ENCODE data around the gene ITGA2B. TPM values are rescaled to one million over a fixed set of nuclear protein-coding genes. Genes with fewer than 3 reads are reported as not detected.

The ITGA2B gene
- total and polyA plus RNA-seq, 2 of the 4 experiments (the other 2 are of a cell fraction), result under 0.01 to 0.26 TPM

DNA sequence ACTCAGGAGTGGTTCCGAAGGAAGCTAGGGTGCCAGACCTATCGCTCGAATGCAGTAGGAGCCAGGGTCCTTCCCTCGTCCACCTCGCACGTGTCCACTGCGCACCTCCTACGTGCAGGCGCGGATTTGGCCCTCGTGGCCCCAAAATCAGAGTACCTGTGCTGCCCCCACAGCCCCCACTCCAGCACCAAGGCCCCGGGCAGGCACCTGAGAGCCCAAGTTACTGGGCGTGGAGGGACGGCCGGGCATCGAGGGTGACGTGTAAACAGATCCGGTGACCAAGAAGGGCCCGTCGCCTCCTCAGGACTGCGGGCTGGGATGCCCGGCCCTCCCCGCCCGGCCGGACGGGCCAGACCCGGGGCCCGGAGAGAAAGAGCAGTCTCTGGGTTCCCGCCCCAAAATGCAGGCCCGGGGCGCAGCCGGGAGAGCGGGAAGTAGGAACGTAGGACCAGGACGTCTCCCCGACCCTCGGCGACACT, 65.3 kb downstream of the ITGA2B start:
- Histone ChIP-seq H3K4me2 (ENCODE audit: low read depth, low read length) (peak overlapping the region; percentile 96), H3K4ac (ENCODE audit: low read depth, low read length) (no peak overlapping the region; the same call in 1 of the 2 replicates), H2BK120ac (ENCODE audit: low read depth, low read length) (no peak overlapping the region), H3K23ac (ENCODE audit: low read depth, low read length) (peak overlapping the region; percentile 85; the same call in 1 of the 2 replicates), H3K9ac (ENCODE audit: low read depth, low read length) (peak overlapping the region; percentile 70), H3K4me3 (ENCODE audit: insufficient read depth, low read depth, low read length) (peak overlapping the region; percentile 88), H3K27me3 (ENCODE audit: control insufficient read depth, insufficient read depth, low read length) (no peaks in the 10 kb centered on the region), H2BK5ac (ENCODE audit: low read depth, low read length, poor library complexity, severe bottlenecking) (peak overlapping the region; percentile 47), H3K27ac (ENCODE audit: insufficient read depth, low read length) (peak overlapping the region; percentile 38; the same call in 1 of the 2 replicates), H2BK20ac (ENCODE audit: low read depth, low read length) (no peak overlapping the region), H3K14ac (replicated peaks; ENCODE audit: low read depth, low read length) (peak overlapping the region; percentile 15; the same call in 1 of the 2 replicates), H4K20me1 (ENCODE audit: insufficient read depth, low read length) (peaks cover 7% of the 10 kb centered on the region), H4K8ac (ENCODE audit: low read depth in 2 of 2, low read length in 2 of 2) (peak overlapping the region in 1 of 2 experiments; percentile 51; a peak in 1 of 4 replicates), H4K5ac (ENCODE audit: low read depth, low read length) (no peak overlapping the region), H3K56ac (ENCODE audit: extremely low read depth, insufficient read depth, low read length) (peak overlapping the region; percentile 32; the same call in 1 of the 2 replicates), H2AFZ (replicated peaks; ENCODE audit: low read length, poor library complexity) (peak overlapping the region; percentile 97), H3K36me3 (ENCODE audit: control insufficient read depth, insufficient read depth, low read length) (peaks cover 24% of the 10 kb centered on the region), H2BK15ac (ENCODE audit: low read depth, low read length) (no peak overlapping the region), H3K18ac (ENCODE audit: low read depth, low read length) (no peak overlapping the region), H3K9me3 (ENCODE audit: control insufficient read depth, insufficient read depth, low read length) (no peaks in the 10 kb centered on the region), H2AK5ac (ENCODE audit: low read depth, low read length) (peak overlapping the region; percentile 84), H4K91ac (ENCODE audit: insufficient read depth, low read depth, low read length) (no peak overlapping the region; the same call in 1 of the 2 replicates), H3K4me1 (ENCODE audit: control insufficient read depth, insufficient read depth, low read length) (peaks cover 9% of the 10 kb centered on the region), H3K9me1 (ENCODE audit: insufficient read depth, low read length) (peaks cover 11% of the 10 kb centered on the region), H2AK9ac (replicated peaks; ENCODE audit: low read depth, low read length, poor library complexity) (peak overlapping the region; percentile 98), H3K79me1 (ENCODE audit: low read depth in 1 of 2, low read length in 2 of 2) (peaks cover 5 to 19% of the 10 kb centered on the region in 2 experiments; a peak in 3 of 4 replicates)
- DNase-seq, result no peak
- ChIA-PET CTCF (no interaction called here), POLR2A (ENCODE audit: unreplicated experiment) (no interaction called here)
- in situ Hi-C loops (cut with MboI; ENCODE audit: low sequenced_read_pairs) (no loop called here), dilution Hi-C loops (cut with HindIII; ENCODE audit: low sequenced_read_pairs, unreplicated experiment) (no loop called here), intact Hi-C loops (cut with micrococcal nuclease) (loop anchor here (1.0 kb wide), 1 partner anchor 102 kb away; no protein-coding TSS in a partner anchor)
- WGBS, 2 experiments (ENCODE audit: extremely low coverage in 2 of 2, insufficient read length in 1 of 2), result 4% methylated on average over 12 of the region's 38 CpGs; no CpG with 5 or more reads in 1 of the 2 experiments
- peak; percentile 5 for ATAC-seq (ENCODE audit: low read depth)
- BruUV-seq (replicated peaks), result no TSS peak
- TF ChIP-seq, protein P1, sequence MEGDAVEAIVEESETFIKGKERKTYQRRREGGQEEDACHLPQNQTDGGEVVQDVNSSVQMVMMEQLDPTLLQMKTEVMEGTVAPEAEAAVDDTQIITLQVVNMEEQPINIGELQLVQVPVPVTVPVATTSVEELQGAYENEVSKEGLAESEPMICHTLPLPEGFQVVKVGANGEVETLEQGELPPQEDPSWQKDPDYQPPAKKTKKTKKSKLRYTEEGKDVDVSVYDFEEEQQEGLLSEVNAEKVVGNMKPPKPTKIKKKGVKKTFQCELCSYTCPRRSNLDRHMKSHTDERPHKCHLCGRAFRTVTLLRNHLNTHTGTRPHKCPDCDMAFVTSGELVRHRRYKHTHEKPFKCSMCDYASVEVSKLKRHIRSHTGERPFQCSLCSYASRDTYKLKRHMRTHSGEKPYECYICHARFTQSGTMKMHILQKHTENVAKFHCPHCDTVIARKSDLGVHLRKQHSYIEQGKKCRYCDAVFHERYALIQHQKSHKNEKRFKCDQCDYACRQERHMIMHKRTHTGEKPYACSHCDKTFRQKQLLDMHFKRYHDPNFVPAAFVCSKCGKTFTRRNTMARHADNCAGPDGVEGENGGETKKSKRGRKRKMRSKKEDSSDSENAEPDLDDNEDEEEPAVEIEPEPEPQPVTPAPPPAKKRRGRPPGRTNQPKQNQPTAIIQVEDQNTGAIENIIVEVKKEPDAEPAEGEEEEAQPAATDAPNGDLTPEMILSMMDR (conservative IDR thresholded peaks at IDR 0.05; ENCODE audit: low read depth, low read length), result no peak
- no peak for TF ChIP-seq MAFK (IDR thresholded peaks at IDR 0.05; ENCODE audit: low read depth, low read length)
- TF ChIP-seq BHLHE40 (IDR thresholded peaks at IDR 0.05; ENCODE audit: low read depth, low read length), result no peak
